RKO (cell line): ENCODE measurements around the gene CCL21.
"Not testable (repeated sequence)": the region's sequence is repeated elsewhere in the genome, so short reads cannot be mapped to it uniquely, and the experiment has no call there.

Experiments
- DNase-seq: peaks from one replicate; pipeline ENCODE4 v3.0.0-alpha.2; 2016; ENCODE audit warnings: low spot score

The CCL21 gene, protein sequence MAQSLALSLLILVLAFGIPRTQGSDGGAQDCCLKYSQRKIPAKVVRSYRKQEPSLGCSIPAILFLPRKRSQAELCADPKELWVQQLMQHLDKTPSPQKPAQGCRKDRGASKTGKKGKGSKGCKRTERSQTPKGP

DNA sequence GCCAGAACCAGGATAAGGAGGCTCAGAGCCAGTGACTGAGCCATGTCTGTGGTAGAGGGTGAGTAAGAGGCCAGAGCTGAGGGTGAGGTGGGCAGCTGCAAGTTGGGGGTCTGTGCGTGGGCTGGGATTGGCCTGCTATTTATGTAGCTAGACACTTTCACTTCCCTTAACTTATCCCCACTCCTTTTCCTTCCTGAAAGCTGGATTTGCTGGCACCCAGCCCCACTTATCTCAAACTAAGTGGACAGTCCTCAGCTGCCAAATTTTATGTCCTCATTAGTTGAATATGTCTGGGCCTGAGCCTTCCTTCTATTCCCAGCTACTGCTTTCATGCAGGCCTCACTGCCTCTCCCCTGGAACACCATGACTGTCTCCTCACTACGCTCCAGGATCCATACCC is at the start of gene CCL21:
TSS of gene CCL21 (minus strand) at position 114 of the 400 bp plus-strand sequence. CDS start at position 44, 70 bp downstream.
- no peak for DNase-seq

DNA sequence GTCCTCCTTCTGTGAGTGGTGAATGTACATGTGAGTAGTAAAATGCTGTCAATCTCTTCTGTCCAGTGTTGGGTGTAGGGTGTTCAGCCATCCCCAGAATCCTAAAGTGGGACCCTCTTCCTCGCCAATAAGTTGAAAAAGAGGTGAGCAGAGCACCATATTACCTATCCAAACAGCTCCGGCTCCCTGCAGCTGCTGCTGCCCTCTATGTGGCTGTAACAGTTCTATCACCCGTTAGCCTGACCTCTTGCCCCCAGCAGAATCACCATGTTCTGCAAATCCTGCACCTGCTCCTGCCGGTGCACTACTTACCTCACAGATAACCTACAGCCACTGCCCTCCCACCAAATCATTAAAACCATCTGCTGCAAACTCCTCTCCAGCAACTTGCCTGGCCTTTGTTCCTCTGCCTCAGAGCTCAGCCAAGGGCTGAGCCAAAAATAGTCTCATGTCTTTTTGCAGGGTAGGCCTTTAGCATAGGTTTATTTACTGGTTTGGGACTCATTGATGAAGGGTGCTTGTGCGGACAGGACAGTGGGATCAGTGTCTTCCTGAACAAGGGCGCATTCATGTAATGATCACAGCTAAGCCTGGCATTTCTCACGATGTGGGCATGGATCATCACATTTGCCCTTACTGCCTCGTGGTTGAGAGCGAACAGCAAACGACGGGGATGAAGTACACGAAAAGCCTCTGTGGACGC is 49.6 kb upstream of the CCL21 start:
- DNase-seq, result no peak

DNA sequence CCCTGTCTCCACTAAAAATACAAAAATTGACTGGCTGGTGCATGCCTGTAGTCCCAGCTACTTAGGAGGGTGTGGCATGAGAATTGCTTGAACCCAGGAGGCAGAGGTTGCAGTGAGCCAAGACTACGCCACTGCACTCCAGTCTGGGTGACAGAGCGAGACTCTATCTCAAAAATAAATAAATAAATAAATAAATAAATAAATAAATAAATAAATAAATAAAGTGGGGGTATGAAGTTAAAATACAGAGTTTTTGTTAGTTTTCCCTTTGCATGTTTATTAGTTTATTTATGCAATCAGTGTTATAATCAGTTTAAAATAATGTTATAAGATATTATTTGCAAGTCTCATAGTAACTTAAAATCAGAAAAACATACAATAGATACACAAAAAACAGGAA is 40.4 kb upstream of the CCL21 start:
- DNase-seq, result not testable (repeated sequence)

DNA sequence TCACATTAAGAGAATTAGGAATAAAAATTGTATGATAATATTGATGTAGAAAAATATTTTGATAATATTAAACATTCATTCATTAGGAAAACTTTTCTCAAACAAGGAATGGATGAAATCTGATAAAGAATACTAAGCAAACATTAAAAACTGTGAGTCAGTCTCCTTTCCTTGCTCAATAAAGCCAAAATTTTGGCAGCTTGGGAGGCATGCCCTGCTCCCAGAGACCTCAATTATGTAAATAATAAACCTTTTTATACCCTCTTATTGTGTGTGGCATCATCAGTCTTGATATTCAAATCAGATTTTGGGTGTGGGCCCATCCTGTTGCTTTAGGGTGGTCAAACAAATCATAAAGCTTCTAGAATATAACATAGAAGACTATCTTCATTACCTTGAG is 36.6 kb upstream of the CCL21 start:
- DNase-seq, result no peak

DNA sequence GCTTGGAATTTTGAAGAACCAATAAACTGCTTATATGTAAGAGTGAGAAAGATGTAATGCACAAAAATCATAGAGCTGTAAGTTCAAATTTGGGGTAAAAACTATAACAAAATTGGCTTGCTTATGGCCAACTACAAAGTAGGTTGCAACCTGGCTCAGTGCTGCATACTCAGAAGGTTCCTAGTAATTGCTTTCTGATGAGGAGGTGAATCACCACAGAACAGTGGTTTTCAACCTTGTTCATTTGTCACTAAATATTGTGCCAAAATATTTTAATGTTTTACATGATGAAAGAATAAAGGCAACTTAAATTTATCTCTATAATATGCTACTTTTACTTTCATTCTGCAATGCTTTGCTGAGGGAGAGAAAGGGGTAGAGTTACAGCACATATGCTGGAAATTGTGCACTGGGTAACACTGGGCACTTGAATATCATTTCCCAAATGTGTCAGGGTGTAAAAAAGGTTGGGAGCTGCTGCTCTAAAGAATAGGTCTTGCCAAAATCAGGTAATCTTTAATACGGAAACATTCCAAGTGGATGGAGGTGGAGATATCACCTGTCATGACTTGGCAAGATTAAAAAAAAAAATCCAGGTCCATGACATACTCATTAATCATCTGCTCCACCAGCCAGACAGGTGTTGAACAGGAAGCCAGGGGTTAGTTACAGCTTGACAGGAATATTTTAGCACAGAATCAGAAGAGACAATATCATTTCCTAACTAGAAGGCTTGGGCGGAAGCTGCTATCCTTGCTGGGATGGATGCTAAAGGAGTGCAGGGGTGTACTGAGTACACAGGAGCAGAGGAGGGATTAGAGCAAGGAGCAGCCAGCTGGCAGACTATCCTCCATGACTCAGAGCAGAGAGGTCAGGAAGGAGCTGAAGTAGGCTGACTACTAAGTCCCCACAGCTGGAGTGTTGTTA is 34.6 kb upstream of the CCL21 start:
- peak; percentile 66 for DNase-seq

DNA sequence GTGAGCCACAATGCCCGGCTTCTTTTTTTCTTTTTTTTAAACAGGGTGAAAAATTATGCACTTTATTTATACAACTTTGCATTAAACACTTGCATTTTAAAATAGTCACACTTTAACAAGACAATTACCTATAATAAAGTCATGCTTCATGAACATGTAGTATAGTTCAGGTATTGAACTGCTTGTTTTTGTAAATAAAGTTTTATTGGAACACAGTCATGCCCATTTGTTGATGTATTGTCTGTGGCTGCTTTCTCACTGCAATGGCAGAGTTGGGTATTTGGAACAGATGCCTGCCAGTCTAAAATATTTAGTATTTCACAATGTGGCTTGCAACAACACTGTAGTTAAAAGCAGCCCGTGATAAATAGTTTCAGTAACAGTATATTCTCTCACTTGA is 32.8 kb upstream of the CCL21 start:
- DNase-seq, result no peak

DNA sequence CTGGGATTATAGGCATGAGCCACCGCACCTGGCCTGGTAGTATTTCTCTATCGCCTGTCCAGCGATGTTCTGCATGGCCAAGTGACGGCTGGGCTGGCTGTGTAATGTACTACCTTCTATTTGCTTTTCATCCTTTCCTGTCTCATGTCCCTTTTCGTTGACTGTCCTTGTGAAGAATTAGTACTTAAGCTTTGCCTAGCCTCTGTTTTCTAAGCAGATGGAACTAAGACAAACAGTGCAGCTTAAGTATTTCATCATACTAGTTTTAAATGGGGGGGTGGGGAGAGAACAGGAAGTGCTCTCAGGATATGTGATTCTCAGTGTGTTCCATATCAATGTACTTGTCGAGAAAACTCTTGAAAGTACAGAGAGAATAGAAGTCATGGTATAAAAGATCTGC is 31.7 kb upstream of the CCL21 start:
- no peak for DNase-seq

DNA sequence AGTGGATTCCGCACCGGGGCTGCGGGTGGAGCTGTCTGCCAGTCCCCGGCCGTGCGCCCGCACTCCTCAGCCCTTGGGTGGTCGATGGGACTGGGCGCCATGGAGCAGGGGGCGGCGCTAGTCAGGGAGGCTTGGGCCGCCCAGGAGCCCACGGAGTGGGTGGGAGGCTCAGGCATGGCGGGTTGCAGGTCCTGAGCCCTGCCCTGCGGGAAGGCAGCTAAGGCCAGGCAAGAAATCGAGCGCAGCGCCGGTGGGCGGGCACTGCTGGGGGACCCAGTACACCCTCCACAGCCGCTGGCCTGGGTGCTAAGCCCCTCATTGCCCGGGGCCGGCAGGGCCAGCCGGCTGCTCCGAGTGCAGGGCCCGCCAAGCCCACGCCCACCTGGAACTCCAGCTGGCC is 30.2 kb upstream of the CCL21 start:
- DNase-seq, result not testable (repeated sequence)

DNA sequence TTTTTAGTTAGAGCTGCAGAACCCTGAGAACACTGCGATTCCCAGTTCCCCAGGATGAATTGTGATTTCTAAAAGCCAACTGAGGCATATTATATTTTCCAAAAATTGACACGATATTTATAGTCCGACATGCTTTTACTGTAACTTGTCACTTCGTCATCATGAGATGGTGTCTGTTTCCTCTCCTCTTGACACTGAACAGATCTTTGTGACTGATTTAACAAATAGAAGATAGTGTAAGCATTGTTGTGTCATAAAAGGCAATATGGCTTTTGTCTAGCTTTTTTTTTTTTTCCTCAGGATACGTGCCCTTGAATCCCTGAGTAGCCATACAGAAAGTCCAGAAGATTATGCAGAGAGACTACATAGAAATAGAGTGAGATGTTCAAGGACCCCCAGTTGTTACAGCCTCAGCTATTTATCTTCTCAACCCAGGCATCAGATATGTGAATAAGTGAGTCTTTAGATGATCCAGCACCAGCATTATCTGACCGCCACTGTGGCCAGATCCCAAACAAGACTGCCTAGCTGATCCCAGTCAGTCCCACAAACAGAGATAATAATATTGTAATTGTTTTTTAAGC is 27.8 kb upstream of the CCL21 start:
- no peak for DNase-seq

DNA sequence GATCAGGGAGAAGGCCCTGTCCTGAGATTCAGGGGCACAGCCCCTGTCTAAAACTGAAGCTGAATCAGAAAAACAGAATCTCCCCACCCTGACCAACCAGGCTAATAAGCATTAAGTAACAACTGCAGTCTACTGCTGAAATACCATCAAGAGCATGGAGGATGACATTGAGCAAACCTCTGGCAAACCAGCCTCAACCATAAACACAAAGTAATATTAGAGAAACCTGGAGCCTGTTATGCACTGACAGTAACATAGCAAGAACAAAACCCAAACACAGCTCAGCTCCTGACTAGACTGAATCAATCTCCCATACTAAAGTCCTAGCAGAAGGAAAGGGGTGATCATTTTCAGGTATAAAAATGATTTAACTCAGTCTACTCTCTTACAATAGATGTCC is 24.8 kb upstream of the CCL21 start:
- no peak for DNase-seq

DNA sequence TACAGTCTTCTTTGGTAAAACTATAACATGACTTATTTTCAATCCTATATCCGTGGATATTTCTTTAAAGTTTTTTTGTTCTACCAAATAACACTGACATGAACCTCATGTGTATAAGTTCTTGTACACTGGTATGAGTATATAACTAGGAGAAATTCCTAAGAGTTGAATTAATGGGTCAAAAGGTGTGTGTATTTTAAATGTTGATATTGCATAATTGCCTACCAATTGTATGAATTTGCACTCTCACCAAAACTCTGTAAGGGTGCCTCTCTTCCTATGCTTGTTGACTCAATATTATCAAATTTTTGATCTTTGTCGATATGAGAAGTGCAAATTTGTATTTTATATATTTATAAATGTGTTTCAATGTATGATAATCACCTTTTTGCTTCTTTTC is 22.9 kb upstream of the CCL21 start:
- no peak for DNase-seq

DNA sequence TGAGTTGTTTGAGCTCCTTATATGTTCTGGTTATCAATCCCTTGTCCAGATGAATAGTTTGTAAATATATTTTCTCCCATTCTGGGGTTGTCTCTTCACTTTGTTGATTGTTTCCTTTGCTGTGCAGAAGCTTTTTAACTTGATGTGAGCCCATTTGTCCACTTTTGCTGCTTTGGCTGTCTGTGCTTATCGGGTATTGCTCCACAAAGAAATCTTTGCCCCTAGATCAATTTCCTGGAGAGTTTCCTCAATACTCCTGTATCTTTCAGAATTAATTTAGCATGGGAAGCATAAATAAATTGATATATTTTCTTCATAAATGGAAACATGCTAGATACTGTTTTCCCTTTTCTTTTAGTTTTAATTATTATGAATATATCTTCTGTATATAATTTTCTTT is 22.5 kb upstream of the CCL21 start:
- DNase-seq, result no peak

DNA sequence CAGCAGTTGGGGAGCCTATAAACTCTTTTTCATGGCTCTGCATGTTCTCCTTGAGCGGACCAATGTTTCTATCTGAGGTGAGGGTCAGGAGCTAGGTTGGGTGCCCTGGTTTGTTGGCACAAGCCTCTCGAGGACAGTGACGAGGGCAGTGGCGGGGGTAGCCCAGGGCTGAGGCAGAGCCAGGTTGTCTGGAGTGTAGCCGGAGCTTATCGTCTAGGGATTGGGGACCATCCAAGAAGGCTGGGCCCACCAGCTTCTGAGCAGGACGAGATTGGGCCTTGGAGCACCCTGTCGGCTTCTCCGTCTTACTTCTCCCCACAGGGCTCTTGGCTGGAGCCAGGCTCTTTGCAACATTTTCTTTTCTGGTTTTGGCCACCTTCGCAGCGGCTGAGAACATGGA is 13.2 kb upstream of the CCL21 start:
- no peak for DNase-seq

DNA sequence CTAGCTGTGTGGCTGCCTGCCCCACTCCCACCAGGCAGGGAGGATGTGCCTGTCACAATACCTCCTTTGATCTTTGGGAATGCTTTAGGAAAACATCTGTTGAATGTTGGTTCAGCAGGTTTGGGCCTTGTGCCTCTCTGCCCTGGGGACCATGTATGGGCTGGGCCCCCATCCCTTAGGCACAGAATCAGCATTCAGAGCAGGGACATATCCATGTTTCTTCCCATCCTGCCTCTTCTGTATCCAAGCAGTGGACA is 9.8 kb upstream of the CCL21 start:
- DNase-seq, result not testable (repeated sequence)

DNA sequence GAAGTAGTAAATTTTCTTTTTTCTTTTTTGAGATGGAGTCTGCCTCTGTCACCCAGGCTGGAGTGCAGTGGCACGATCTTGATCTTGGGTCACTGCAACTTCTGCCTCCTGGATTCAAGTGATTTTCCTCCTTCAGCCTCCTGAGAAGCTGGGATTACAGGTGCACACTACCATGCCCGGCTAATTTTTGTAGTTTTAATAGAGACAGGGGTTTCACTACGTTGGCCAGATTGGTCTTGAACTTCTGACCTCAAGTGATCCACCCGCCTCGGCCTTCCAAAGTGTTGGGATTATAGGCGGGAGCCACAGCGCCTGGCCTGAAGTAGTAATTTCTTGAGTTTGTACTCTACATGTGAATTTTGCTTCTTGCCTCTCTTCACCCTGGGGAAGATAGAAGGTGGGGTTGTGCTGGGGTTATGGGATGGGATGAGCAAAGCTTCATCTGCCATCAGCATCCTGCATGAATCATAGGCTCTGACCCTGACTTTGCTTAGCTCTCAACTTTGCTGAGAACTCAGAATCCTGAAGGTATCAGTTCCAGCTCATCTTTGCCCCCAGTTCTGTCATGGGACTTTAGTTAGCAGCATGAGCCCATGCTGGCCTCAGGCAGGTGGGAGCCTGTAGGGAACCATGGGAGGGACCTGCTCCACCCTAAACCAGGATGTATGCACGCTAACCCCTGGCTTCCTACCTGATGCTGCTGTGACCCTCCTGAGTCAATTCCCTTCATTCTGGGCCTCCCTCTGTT is 9.3 kb upstream of the CCL21 start:
- no peak for DNase-seq

DNA sequence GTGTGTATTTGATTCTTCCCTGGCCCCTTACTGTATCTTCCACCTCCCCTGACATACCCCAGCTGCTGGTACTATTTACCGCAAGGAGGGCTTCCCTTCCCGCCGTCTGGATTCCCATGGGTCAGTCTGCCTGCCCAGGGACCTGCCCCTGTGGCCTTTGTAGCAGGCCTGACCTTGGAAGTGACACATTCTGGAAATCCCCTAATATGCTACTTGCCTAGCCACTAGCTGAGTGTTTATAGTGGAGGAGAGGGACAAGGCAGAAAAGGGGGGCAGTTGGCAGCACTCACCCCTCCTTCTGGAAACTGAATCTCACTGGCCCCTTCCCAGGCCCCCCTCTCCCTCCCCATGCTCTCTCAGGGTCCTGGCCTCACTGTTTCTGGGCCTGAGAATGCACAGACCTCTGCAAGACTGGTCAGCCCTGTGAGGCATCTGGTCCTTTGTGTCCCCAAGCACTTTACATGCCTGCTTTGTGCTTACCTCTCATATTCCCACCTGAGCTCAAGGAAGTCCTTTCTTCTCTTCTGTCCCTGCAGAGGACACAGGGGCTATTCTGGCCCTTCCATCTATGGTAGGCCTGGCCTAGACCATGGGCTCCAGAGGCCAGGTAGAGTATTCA is 8.2 kb upstream of the CCL21 start:
- DNase-seq, result no peak

DNA sequence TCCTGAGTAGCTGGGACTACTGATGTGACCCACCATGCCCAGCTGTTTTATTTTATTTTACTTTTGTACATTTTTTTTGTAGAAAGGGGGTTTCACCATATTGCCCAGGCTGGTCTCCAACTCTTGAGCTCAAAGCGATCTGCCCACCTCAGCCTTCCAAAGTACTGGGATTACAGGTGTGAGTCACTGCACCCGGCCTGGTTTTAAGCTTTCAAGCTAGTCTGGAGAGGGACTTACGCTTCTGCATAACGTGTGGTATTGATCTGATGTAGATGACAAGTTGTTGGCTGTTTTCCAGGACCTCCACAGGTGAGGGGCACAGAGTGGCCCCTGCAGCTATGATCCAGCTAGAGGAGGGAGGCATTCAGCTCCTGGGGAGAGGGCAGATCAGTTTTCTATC is 6.8 kb upstream of the CCL21 start:
- no peak for DNase-seq

DNA sequence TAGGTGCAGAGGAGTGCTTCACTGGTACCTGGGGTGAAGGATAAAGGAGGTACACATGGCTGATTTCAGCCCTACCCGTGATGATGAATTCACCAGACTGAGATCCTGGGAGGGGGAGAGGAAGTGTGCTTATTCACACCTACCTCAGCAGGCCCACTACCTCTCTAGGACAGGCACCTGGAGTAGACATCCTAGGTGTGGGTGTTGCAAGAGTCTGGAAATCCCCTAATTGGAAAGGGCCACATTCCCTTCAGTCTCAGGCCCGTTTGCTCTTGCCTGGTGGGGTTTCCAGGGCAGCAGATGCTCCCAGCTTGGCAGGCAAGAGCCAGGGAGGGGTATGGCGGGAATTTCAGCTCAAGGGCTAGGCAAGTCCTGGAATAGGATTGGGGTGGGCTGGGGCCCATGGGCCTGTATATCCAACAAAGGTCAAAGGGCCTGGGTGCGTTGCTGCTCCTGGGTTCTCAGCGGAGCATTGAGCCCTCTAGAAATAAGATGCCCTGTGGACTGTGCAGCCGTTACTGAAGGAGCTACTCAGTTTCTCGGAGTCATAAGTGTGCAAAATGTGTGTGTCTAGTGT is 5.8 kb upstream of the CCL21 start:
- no peak for DNase-seq

DNA sequence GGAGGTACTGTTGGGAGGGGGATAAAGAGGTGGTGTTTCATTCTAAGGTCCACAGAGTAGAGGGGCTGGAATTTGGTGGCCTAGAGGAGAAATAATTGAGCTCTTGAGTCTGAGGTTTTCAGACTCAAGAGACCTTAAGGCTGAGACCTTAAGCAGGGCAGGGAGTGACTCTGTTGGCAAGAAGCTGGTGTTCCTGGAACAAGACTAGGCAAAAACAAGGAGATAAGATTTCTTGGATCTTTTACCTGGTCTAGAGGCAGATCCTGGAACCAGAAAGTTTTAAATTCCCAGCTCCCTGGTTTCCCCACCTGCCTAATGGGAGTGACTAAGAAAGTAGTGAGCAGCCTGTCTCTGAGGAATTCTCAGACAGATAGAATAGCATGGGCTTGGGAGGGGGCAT is 4.1 kb upstream of the CCL21 start:
- no peak for DNase-seq

DNA sequence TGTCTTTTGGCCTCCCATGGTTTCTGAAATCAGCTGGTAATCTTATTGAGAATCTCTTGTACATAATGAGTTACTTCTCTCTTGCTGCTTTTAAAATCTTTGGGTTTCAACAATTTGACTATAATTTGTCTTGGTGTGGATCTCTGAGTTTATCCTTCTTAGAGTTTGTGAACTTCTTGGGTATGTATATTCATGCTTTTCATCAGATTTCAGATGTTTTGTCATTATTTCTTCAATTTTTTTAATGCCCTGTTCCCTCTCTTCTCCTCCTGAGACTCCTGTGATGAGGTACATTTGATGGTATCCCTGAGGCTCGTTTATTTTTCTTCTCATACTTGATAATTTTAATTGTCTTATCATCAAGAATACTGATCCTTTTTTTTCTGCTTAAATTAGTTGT is 2.2 kb upstream of the CCL21 start:
- DNase-seq, result no peak

DNA sequence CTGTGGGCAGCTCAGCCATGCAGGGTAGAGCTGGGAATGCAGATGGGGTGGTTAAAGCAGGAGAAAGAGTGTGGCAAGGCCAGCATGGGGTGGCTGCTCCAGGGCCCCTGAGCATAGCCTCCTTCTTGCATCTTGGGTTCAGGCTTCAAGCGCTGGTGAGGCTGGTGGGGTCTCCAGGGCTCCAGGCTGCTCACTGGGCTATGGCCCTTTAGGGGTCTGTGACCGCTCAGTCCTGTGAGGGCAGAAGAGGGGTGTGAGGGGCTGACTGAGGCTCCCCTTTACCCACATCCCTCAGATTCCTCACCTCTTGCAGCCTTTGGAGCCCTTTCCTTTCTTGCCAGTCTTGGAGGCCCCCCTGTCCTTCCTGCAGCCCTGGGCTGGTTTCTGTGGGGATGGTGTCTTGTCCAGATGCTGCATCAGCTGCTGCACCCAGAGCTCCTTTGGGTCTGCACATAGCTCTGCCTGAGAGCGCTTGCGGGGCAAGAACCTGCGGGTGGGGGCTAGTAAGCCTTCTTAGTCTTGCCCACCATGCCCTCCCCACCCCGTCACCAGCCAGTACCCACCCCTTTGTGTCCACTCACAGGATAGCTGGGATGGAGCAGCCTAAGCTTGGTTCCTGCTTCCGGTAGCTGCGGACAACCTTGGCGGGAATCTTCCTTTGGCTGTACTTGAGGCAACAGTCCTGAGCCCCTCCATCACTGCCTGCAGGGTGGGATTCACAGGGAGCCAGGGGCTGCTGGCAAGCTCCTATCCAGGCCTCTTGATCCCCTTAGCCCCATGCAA is 549 bp downstream of the CCL21 start:
- no peak for DNase-seq
